Tibial nerve (tissue), 4 donors: ENCODE data around the gene ELMO1.

Source experiments
- EP300 ChIP-seq, 2 donors: sonication (generic); formaldehyde crosslinking; IDR thresholded peaks; one replicate each; pipeline ENCODE4 v1.6.1; 2017; ENCODE audit warnings: antibody characterized with exemption in 2 of 2, mild to moderate bottlenecking in 1 of 2
- POLR2A ChIP-seq, 2 donors: fragments of 450-650 bp; IDR thresholded peaks; one replicate each; pipeline ENCODE4 v1.6.1; 2017; ENCODE audit warnings: antibody characterized with exemption in 2 of 2, mild to moderate bottlenecking in 2 of 2, moderate library complexity in 2 of 2
- TF ChIP-seq, protein P1 (sequence below), 5 experiments: fragments of 200-600 bp in 3 of 5; fragments of 450-650 bp in 2 of 5; sonication (generic) in 3 of 5; IDR thresholded peaks; one replicate each; pipeline ENCODE4 v1.5.1; 2016 to 2019; ENCODE audit warnings: antibody characterized with exemption in 5 of 5, mild to moderate bottlenecking in 3 of 5, moderate library complexity in 2 of 5

DNA sequence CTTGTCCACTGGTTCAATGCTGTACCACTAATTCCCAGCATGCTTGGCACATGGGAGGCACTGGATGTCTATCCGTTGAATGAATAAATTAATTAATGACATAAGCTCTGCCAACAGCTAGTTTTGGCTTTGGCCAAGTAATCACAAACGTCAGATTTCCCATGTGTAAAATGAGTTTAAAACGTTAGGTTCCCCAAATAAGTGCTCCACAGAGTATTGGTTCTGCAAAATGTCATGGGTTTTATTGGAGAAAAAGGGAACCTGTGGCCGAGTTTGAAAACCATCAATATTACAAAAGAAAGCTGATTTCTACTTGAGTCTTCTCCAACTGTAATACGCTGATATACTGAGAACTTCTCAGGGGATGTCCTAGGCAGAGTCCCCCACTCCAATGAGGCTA is 23.2 kb downstream of the ELMO1 start:
- TF ChIP-seq, protein P1, sequence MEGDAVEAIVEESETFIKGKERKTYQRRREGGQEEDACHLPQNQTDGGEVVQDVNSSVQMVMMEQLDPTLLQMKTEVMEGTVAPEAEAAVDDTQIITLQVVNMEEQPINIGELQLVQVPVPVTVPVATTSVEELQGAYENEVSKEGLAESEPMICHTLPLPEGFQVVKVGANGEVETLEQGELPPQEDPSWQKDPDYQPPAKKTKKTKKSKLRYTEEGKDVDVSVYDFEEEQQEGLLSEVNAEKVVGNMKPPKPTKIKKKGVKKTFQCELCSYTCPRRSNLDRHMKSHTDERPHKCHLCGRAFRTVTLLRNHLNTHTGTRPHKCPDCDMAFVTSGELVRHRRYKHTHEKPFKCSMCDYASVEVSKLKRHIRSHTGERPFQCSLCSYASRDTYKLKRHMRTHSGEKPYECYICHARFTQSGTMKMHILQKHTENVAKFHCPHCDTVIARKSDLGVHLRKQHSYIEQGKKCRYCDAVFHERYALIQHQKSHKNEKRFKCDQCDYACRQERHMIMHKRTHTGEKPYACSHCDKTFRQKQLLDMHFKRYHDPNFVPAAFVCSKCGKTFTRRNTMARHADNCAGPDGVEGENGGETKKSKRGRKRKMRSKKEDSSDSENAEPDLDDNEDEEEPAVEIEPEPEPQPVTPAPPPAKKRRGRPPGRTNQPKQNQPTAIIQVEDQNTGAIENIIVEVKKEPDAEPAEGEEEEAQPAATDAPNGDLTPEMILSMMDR (IDR thresholded peaks at IDR 0.05): no peak
- TF ChIP-seq POLR2A (IDR thresholded peaks at IDR 0.05) (no peak), EP300 (IDR thresholded peaks at IDR 0.05) (no peak)
